ENCODE data around the gene KLK15.

KLK15 gene

DNA sequence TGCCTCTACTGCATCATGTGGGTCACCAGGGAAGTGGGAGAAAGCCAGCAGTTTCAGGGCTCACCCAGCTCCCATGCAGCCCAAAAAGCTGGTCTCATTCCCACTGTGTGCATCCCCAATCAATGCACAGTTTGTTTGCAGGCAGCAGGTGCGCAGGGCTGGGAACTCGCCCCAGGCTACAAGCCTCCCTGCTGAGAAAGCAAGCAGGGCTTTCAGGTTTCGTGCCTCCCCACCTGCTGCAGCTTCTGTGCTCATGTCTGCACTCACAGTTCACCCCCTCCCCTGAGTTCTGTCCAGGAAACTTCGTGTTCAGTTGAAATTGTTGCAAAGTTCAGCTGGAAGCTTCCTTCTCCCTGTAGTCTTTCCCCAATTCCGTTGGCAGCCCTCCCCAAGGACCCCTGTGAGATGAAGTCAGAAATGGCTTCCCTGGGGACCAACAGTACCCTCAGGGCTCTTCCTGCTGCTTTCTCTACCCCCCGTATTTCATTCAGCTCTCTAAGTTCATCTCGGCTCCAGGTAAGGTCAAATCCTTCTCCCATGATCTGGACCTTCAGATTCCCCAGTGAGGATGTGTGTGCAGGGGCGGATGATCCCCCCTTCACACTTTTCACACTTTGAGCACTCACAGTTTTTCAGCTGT lies 11.0 kb upstream of the KLK15 start:
- in situ Hi-C loops (cut with MboI; ENCODE audit: low sequenced_read_pairs): no loop called here

- in situ Hi-C loops (cut with MboI; ENCODE audit: low sequenced_read_pairs): no loop called here
These were observed 10.4 kb upstream of the KLK15 start for GRCh38 chr19:50843701-50844221.

DNA sequence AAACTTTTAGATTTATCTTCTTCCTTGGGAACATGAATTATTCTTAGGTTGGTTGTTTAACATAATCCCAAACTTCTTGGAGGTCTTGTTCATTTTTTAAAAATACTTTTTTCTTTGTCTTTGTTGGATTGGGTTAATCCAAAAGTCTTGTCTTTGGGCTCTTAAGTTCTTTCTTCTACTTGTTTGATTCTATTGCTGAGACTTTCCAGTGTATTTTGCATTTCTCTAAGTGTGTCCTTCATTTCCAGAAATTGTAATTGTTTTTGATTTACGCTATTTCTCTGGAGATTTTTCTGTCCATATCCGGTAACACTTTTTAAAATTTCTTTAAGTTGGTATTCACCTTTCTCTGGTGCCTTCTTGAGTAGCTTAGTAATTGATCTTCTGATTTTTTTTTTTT lies 9.8 kb upstream of the KLK15 start:
- in situ Hi-C loops (cut with MboI; ENCODE audit: low sequenced_read_pairs): no loop called here

DNA sequence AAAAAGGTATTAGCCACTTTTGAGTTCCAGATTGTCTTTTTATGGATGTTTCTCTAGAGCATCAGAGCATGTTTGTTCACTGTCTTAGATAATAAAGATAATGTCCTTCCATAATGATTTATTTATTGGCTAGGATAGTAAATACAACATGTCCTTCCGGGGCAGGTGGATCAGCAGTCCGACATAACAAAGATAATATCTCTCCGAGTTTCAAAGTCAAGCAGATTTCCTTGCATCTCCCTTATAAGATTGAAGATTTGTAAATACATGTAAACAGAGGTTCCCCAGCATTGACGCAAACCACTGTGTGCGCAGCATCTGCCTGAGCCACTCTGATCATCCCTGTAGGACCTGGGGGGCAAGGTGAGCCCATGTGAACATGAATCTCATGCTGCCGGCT lies 8.8 kb upstream of the KLK15 start:
- in situ Hi-C loops (cut with MboI; ENCODE audit: low sequenced_read_pairs): no loop called here

DNA sequence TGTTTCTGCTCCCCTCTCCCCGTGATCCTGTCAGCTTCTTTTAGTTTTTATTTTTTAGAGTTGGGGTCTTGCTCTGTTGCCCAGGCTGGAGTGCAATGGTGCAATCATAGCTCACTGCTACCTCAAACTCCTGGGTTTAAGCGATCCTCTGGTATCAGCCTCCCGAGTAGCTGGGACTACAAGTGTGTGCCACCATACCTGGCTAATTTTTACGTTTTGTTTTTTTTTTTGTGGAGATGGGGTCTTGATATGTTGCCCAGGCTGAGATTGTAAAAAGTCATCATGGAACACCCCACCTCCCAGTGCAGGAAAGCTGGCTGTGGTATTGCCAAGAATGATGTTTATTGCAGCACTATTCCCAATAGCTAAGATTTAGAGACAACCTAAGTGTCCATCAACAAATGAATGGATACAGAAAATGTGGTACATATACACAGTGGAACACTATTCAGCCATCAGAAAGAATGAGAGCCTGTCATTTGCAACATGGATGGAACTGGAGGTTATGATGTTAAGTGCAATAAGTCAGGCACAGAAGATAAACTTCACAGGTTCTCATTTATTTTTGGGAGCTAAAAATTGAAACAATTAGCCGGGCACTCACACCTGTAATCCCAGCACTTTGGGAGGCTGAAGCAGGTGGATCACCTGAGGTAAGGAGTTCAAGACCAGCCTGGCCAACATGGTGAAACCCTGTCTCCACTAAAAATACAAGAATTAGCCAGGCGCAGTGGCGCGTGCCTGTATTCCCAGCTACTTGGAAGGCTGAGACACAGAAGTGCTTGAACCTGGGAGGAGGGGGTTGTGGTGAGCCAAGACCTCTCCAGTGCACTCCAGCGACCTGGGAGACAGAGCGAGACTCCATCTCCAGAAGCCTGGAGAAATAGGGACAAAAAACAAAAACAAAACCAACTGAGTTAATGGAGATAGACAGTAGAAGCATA lies 6.6 kb upstream of the KLK15 start:
- in situ Hi-C loops (cut with MboI; ENCODE audit: low sequenced_read_pairs): no loop called here

DNA sequence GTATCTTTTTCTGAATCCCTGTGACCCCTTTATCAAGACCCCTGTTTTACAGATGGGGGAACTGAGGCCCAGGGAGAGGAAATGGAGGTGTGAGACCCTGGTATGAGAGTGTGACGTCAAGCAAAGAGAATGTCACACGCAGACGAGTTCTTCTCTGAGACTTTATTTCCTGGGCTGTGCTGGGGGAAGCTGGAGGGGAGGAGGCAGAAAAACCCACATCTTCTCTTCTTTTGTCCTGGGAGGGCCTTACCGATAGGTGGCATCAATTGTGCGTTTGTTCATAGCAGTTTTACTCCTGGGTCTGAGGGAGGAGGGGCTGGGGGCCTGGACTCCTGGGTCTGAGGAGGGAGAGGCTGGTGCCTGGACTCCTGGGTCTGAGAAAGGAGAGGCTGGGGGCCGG lies 4.9 kb upstream of the KLK15 start:
- in situ Hi-C loops (cut with MboI; ENCODE audit: low sequenced_read_pairs): no loop called here

DNA sequence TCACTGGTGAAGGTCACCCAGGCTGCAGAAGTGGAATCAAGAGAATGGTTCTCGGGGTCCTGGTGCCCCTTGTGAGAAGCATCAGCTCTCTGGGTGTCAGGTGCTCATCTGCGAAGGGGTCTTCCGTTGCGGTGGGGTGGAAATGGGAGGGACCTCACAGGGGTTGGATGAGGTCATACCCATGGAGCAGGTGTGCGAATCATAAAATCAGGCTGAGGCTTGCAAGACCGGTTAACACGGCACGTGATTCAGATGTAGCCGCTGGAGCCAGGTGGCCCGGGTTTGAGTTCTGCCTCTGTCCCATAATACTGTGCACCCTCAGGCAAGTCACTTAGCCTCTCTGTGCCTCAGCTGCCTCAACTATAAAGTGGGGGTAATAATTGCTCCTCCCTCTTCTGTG lies 3.9 kb upstream of the KLK15 start:
- in situ Hi-C loops (cut with MboI; ENCODE audit: low sequenced_read_pairs): no loop called here

- in situ Hi-C loops (cut with MboI; ENCODE audit: low sequenced_read_pairs): no loop called here
These were observed 3.3 kb upstream of the KLK15 start for GRCh38 chr19:50836543-50837195.

DNA sequence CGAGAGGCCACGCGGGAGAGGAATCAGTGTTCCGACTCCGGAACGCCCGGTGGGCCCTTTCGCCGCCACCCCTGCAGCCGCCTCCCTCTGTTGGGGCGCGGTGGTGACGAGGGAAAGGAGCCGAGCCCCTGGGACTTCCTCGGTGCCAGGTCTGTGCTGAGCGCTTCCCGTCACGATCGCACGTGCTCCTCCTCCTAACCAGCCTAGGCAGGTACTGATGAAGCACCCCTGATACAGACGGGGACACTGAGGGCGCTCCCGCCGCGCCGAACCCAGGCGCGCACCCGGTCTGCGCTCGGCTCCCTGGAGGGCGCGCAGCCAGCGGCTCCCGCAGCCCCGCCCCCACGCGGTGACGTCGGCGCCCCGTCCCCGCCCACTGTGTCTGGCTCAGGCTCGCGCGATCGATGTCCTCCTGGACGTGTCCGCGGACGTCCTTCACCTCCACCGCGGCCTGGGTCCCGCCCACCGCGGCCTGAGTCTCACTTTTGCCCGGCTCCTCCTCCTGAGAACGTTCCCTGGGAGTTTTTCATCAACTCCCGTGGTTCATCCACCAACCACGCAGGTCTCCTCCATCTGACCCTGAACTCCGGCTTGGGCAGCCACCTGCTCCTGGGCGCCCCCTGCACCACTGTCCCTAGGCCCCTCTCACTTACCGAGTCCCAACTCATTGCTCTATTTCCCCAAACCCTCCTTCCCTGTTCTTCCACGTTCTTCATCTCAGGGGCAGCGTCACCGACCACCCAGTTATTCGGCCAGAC lies 2.6 kb upstream of the KLK15 start:
- in situ Hi-C loops (cut with MboI; ENCODE audit: low sequenced_read_pairs): no loop called here

GRCh38 chr19:50835103-50835784 lies 1.9 kb upstream of the KLK15 start:
- in situ Hi-C loops (cut with MboI; ENCODE audit: low sequenced_read_pairs): no loop called here

DNA sequence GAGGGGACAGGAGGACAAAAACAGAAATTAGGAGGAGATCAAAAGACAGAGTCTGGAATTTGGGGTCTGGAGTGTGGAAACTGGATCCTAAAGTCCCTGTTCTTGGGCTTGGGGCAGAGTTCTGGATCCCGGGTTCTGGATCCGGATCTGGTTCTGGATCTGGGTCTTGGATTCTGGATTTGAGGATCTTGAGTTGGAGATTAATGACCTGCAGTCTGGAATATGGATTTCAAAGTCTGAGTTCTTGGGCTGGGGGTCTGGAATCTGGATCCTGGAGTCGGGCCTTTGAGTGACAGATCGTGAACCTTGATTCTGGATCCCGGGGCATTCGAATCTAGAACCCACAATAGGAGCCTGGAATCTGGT lies 411 bp upstream of the KLK15 start:
- in situ Hi-C loops (cut with MboI; ENCODE audit: low sequenced_read_pairs): no loop called here

GRCh38 chr19:50832666-50833065 lies 708 bp downstream of the KLK15 start:
- in situ Hi-C loops (cut with MboI; ENCODE audit: low sequenced_read_pairs): no loop called here

DNA sequence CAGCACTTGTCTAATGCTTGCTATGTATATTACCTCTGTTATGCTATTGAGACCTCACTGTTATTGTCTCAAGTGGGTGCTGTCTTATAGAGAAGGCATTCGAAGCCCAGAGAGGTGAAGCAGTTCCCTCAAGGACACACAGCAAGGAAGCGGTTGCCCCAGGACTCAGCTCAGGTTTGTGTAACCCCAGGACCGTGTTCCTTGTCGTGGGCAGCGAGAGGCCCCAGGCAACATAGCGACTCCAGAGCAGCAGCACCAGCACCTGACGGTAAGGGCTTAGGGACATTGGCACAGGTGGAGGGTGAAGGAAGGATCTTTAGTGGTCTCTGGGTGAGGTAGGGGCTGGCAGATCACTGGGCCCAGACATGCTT lies 2.4 kb downstream of the KLK15 start:
- in situ Hi-C loops (cut with MboI; ENCODE audit: low sequenced_read_pairs): no loop called here

GRCh38 chr19:50830266-50831025 lies 2.9 kb downstream of the KLK15 start:
- in situ Hi-C loops (cut with MboI; ENCODE audit: low sequenced_read_pairs): no loop called here

DNA sequence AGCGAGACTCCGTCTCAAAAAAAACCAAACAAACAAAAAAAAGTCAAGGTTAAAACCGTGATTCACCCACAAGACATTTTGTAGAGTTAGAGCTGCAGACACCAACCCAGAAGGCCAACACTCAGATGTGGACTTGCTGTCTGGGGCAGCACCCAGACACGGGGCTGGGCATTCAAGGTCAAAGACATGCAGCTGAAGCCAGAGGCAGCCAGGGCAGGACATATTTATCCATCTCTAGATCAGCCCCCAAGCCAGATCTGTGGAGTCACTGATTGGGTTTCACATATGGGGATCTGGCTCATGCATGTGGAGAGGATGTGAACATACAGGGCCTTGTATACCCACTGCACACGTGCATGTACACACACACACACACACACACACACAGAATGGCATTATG lies 3.6 kb downstream of the KLK15 start:
- in situ Hi-C loops (cut with MboI; ENCODE audit: low sequenced_read_pairs): no loop called here

- in situ Hi-C loops (cut with MboI; ENCODE audit: low sequenced_read_pairs): no loop called here
These were observed 5.9 kb downstream of the KLK15 start for GRCh38 chr19:50827476-50827875.

- in situ Hi-C loops (cut with MboI; ENCODE audit: low sequenced_read_pairs): no loop called here
These were observed 6.7 kb downstream of the KLK15 start for GRCh38 chr19:50826492-50827240.

DNA sequence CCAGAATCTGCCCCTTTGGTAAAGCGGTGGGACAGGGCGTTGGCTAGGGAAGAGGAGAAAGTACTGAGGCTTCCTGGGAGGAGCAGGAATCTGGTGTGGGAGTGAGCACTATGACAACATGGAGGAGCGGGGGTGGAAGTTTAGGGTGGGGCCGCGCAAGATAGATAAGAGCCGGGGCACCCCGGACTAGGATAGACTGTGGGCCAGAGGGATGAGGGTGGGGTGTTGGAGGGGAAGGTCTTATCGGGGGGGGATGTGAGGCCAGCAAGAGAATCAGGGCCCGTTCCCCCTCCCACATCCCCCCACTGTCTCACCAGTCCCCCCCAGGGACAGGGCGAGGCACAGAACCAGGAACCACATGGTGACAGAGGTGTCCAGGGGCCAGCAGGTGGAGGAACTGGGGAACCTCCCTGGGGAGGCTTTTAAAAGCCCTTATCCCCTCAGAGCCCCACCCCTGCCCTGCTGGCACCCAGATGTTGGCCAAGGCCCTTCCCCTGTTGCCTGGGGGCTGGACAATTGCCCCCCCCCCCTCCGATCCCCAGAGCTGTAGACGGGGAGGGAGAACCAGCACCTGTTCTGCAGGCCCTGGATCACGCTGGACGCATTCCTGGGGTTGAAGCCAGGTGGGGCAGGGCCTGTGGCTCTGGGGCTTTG lies 9.9 kb downstream of the KLK15 start, which contains the start of gene KLK1:
TSS of gene KLK1 (minus strand) at position 399 of the 654 bp plus-strand sequence. CDS start at position 360, 39 bp downstream.
- in situ Hi-C loops (cut with MboI; ENCODE audit: low sequenced_read_pairs): no loop called here
